PC-9 (cell line): ENCODE results near the gene NSUN6. TPM values are rescaled to one million over a fixed set of nuclear protein-coding genes. Genes with fewer than 3 reads are reported as not detected.

Experiments used
- BruUV-seq: library from RNA; stranded (reverse); fragments of 400-500 nt; replicated peaks from 2 replicates; lab custom pipeline; 2021; lab: Mats Ljungman, UMichigan
- CTCF ChIA-PET: fragments of 300-600 bp; sonication (Branson Sonifier 250); formaldehyde crosslinking; loops from one replicate; lab custom pipeline; 2022; ENCODE audit warnings: antibody characterized with exemption; lab: Charles Lee
- POLR2A ChIA-PET: fragments of 300-600 bp; sonication (Branson Sonifier 250); formaldehyde crosslinking; loops from one replicate; lab custom pipeline; 2022; ENCODE audit warnings: antibody characterized with exemption; ENCODE audit not compliant: unreplicated experiment; lab: Charles Lee
- DNase-seq, 2 experiments: peaks; one replicate each; pipeline versions ENCODE4 v3.0.0 to v3.0.0-alpha.2; 2015 to 2022; ENCODE audit warnings: mixed read lengths in 1 of 2
- H2AFZ ChIP-seq: fragments of 200-600 bp; sonication (generic); 2 replicates; pipeline ENCODE4 v1.8.1; 2017; ENCODE audit warnings: antibody characterized with exemption
- H3F3A ChIP-seq: fragments of 200-600 bp; sonication (generic); 2 replicates; pipeline ENCODE4 v1.8.1; 2017; ENCODE audit warnings: antibody characterized with exemption, mild to moderate bottlenecking, low read depth; ENCODE audit not compliant: insufficient read depth
- H3K27ac ChIP-seq: fragments of 200-600 bp; sonication (generic); 2 replicates; pipeline ENCODE4 v1.6.1; 2016; ENCODE audit warnings: mixed run types
- H3K27me3 ChIP-seq: fragments of 200-600 bp; sonication (generic); 2 replicates; pipeline ENCODE4 v1.6.1; 2016; ENCODE audit warnings: low read depth, mixed run types; ENCODE audit not compliant: insufficient read depth
- H3K36me3 ChIP-seq: fragments of 200-600 bp; sonication (generic); 2 replicates; pipeline ENCODE4 v1.6.1; 2016; ENCODE audit warnings: low read depth, mixed run types
- H3K4me1 ChIP-seq: fragments of 200-600 bp; sonication (generic); replicated peaks from 2 replicates; pipeline ENCODE4 v1.6.1; 2016; ENCODE audit warnings: mixed run types; ENCODE audit not compliant: insufficient read depth
- H3K4me2 ChIP-seq: fragments of 200-600 bp; sonication (generic); 2 replicates; pipeline ENCODE4 v1.6.1; 2017; ENCODE audit warnings: mixed run types
- H3K4me3 ChIP-seq: fragments of 200-600 bp; sonication (generic); 2 replicates; pipeline ENCODE4 v1.6.1; 2016; ENCODE audit warnings: mixed run types
- H3K79me2 ChIP-seq: fragments of 200-600 bp; sonication (generic); 2 replicates; pipeline ENCODE4 v1.6.1; 2017; ENCODE audit warnings: low read depth, mixed run types
- H3K9me2 ChIP-seq: fragments of 200-600 bp; sonication (generic); 2 replicates; pipeline ENCODE4 v1.8.1; 2017; ENCODE audit warnings: mild to moderate bottlenecking; ENCODE audit not compliant: insufficient read depth
- H3K9me3 ChIP-seq: fragments of 200-600 bp; sonication (generic); 2 replicates; pipeline ENCODE4 v1.8.1; 2016; ENCODE audit warnings: low read depth; ENCODE audit not compliant: insufficient read depth
- H4K20me1 ChIP-seq: fragments of 200-600 bp; sonication (generic); 2 replicates; pipeline ENCODE4 v1.8.1; 2017; ENCODE audit not compliant: insufficient read depth
- EZH2 ChIP-seq: fragments of 200-600 bp; sonication (generic); IDR thresholded peaks from 2 replicates; pipeline ENCODE4 v1.8.0; 2017; ENCODE audit warnings: antibody characterized with exemption, low read depth
- intact Hi-C: fragments of 100-400 bp; cut with micrococcal nuclease; formaldehyde crosslinking; loops from one replicate; pipeline ENCODE4 v1.10.0; 2022; ENCODE audit not compliant: unreplicated experiment
- total RNA-seq: library from RNA; stranded (reverse); gene quantifications from 2 replicates; pipeline ENCODE4 v1.2.3, GENCODE V29; 2021
- TF ChIP-seq, protein P1 (sequence below): fragments of 200-600 bp; sonication (generic); conservative IDR thresholded peaks from 2 replicates; pipeline ENCODE4 v1.6.1; 2017; ENCODE audit warnings: mixed run types, antibody characterized with exemption, mild to moderate bottlenecking, moderate library complexity

NSUN6 gene
- total RNA-seq, 1 experiment from 2014 or later: 11.9 TPM

DNA sequence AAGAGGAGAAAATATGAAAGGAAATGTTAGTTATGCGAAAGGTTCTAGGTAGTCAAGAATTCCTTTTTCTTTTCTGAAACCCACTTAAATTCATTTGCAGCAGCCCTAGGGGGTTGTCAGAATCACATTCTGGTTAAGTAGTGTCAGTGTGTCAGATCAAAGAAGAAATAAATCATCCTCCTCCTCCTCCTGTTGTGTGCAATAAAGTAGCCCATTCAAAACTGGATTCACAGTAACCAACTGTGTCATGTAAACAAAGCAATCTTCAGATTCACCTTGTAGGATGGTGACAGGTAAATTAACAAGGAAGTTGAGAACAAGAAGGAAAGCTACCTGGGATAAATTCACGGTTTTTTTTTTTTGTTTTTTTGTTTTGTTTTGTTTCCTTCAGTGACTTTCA lies 127.5 kb downstream of the NSUN6 start:
- no peak overlapping the region for H3K4me2 ChIP-seq
- no peaks in the 10 kb centered on the region for H3K9me2 ChIP-seq
- H3K27ac ChIP-seq: no peak overlapping the region
- no peak for DNase-seq
- H2AFZ ChIP-seq: no peak overlapping the region
- H3K36me3 ChIP-seq: no peaks in the 10 kb centered on the region
- ChIA-PET CTCF (no interaction called here), POLR2A (no interaction called here)
- H3K79me2 ChIP-seq: no peaks in the 10 kb centered on the region
- no peaks in the 10 kb centered on the region for H3F3A ChIP-seq
- no TSS peak for BruUV-seq
- no peaks in the 10 kb centered on the region for H3K27me3 ChIP-seq
- H4K20me1 ChIP-seq: no peaks in the 10 kb centered on the region
- TF ChIP-seq EZH2: no peak
- TF ChIP-seq, protein P1, sequence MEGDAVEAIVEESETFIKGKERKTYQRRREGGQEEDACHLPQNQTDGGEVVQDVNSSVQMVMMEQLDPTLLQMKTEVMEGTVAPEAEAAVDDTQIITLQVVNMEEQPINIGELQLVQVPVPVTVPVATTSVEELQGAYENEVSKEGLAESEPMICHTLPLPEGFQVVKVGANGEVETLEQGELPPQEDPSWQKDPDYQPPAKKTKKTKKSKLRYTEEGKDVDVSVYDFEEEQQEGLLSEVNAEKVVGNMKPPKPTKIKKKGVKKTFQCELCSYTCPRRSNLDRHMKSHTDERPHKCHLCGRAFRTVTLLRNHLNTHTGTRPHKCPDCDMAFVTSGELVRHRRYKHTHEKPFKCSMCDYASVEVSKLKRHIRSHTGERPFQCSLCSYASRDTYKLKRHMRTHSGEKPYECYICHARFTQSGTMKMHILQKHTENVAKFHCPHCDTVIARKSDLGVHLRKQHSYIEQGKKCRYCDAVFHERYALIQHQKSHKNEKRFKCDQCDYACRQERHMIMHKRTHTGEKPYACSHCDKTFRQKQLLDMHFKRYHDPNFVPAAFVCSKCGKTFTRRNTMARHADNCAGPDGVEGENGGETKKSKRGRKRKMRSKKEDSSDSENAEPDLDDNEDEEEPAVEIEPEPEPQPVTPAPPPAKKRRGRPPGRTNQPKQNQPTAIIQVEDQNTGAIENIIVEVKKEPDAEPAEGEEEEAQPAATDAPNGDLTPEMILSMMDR: no peak
- no peak overlapping the region for H3K4me3 ChIP-seq
- H3K4me1 ChIP-seq: no peaks in the 10 kb centered on the region
- H3K9me3 ChIP-seq: no peaks in the 10 kb centered on the region
- intact Hi-C loops: no loop called here

DNA sequence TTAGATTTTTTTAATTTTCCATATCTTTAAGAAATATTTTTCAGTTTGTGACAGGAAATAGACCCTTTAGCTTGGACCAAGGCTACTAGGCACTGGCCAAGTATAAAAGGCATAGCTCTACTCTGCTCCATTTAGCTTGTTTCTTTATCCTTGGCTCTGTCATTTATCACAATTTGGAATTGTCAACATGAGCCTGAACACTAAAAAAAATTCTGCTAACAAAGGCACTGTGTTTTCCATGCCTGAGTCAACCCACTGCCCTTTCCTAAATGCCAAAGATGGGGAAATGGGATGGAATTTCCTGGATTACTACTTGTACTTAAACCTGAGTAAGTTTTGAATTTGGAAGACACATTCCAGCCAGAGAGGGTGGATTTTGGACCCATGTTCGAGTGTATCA lies 128.4 kb downstream of the NSUN6 start:
- H3K36me3 ChIP-seq: no peaks in the 10 kb centered on the region
- H3K79me2 ChIP-seq: no peaks in the 10 kb centered on the region
- intact Hi-C loops: no loop called here
- H3K9me3 ChIP-seq: no peaks in the 10 kb centered on the region
- no peaks in the 10 kb centered on the region for H3K27me3 ChIP-seq
- no peak overlapping the region for H3K4me2 ChIP-seq
- no peaks in the 10 kb centered on the region for H3K9me2 ChIP-seq
- no peak overlapping the region for H2AFZ ChIP-seq
- no TSS peak for BruUV-seq
- DNase-seq: no peak
- ChIA-PET POLR2A (no interaction called here), CTCF (no interaction called here)
- no peaks in the 10 kb centered on the region for H3F3A ChIP-seq
- TF ChIP-seq, protein P1: no peak
- no peak for TF ChIP-seq EZH2
- H3K27ac ChIP-seq: no peak overlapping the region
- H4K20me1 ChIP-seq: no peaks in the 10 kb centered on the region
- no peak overlapping the region for H3K4me3 ChIP-seq
- H3K4me1 ChIP-seq: no peaks in the 10 kb centered on the region

GRCh38 chr10:18516851-18517250 lies 134.5 kb downstream of the NSUN6 start:
- intact Hi-C loops: no loop called here
- no peaks in the 10 kb centered on the region for H3K36me3 ChIP-seq
- CTCF ChIA-PET: no interaction called here

More at GRCh38 chr10:18516851-18517250, 134.5 kb downstream of the NSUN6 start:
- Histone ChIP-seq H3F3A (no peaks in the 10 kb centered on the region), H3K4me3 (no peak overlapping the region), H3K79me2 (no peaks in the 10 kb centered on the region), H3K27ac (no peak overlapping the region), H2AFZ (no peak overlapping the region), H3K27me3 (no peaks in the 10 kb centered on the region), H4K20me1 (no peaks in the 10 kb centered on the region), H3K9me2 (no peaks in the 10 kb centered on the region), H3K9me3 (no peaks in the 10 kb centered on the region), H3K4me2 (no peak overlapping the region), H3K4me1 (no peaks in the 10 kb centered on the region)
- no TSS peak for BruUV-seq
- DNase-seq: no peak
- no peak for TF ChIP-seq EZH2
- TF ChIP-seq, protein P1: no peak
- POLR2A ChIA-PET: interaction anchor here (0.7 kb wide), 1 partner anchor 728 kb away, joined by 5 read pairs; no protein-coding TSS in a partner anchor
